GM12872 (cell line): ENCODE data around the gene PKHD1.
A peak's percentile ranks its signal among the peaks of the same experiment; 100 is the strongest.

Experiments
- CTCF ChIP-seq: IDR thresholded peaks from 3 replicates; pipeline ENCODE4 v1.5.1; 2011; ENCODE audit warnings: low read depth, mild to moderate bottlenecking, low read length, moderate library complexity; ENCODE audit not compliant: insufficient read depth

PKHD1 gene

GRCh38 chr6:51717477-51717876, 369.9 kb downstream of the PKHD1 start:
- no peak for TF ChIP-seq CTCF

GRCh38 chr6:51711876-51712275, 375.5 kb downstream of the PKHD1 start:
- TF ChIP-seq CTCF: no peak

DNA sequence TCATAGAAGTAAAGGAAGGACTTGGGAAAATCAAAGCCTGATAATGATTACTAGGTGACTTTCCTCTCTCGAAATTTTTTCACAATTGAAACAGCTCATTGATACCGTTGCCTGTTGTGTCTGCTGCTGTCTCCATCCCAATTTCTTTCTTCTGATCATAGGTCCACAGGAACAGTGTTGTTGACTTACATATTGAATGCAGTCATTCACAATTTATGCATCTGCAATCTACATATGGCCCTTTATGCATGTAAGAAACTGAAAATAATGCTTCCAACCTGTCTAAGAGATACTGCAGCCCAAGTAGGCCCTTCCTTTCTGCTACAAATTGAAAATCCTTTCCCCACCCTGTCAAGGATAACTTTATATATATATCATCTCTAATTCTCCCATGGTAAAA, 381.3 kb downstream of the PKHD1 start:
- TF ChIP-seq CTCF: no peak

DNA sequence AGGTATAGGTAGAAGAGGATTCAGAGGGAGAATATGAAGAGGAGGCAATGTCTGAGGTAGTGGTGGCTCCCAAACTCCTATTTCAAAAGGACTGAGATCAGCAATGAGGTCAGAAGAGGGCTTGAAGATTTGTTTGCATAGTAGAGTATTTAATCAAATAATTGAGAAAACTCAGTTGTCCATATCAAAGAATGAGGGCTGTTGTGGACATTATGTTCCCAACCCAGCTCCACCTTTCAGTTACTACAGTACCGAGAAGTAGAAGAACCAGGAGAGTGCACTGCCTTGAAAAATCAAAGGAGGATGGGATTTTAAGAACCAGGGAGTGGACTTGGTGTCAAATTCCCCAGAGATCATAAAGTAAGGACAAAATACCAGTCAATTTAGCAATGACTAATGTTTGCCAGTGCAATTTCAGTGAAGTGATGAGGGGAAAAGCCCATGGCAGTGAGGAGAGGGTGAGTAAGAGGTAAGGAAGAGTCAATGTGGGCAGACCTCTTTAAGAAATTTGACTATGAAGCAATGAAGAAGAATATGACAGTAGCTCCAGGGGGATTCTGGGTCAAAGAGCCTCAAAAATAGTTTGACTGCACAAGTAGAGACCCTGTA, 382.4 kb downstream of the PKHD1 start:
- no peak for TF ChIP-seq CTCF

- no peak for TF ChIP-seq CTCF
These were observed 384.6 kb downstream of the PKHD1 start for GRCh38 chr6:51702851-51703250.

DNA sequence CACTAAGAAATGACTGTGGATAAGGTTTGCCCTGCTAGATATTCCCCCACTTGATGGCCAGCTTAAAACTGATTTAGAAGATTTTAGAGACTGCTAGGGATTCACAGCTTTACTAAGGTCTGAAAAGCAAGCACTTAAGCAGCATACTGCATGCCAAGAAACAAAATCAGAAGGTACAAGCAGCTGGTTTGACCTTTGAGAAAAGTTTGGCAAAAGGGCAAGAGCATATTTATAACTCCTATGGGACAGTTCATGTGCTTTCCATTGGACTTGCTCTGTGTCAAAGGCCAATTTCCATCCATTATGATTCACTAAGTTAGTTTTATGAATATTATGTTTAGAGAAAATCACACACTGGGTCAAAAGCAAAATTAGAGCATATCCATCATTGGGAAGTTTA, 402.8 kb downstream of the PKHD1 start:
- no peak for TF ChIP-seq CTCF

DNA sequence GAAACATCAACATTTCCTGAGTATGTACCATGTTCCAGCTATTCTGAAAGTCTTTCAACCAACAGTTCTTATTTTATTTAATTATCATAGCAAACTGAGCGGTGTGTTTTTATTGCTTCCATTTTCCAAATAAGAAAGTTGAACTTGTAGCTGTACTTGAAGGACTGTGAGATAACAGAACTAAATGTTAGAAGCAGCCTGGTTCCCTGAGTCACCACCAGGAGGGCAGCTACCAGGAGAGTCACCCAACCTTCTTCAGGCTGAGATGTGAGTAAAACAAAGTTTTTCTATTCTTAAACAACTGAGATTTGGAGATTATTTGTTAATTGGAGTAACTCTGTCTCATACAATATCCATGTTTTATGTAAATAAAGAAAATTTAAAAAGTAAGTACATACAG, 403.4 kb downstream of the PKHD1 start:
- TF ChIP-seq CTCF: 0 out of 3 replicates have a peak, but pooled peaks have one; percentile 6
